HUES48 (cell line): ENCODE data around the gene AFAP1L1.
A peak's percentile ranks its signal among the peaks of the same experiment; 100 is the strongest.

Source experiments
- H3K27ac ChIP-seq: one replicate; pipeline ENCODE4 v1.7.0; 2013; ENCODE audit warnings: low read depth, low read length, inconsistent platforms
- H3K27me3 ChIP-seq: 2 replicates; pipeline ENCODE4 v1.6.1; 2013; ENCODE audit warnings: mild to moderate bottlenecking, low read length; ENCODE audit not compliant: control insufficient read depth, insufficient read depth
- H3K36me3 ChIP-seq: 2 replicates; pipeline ENCODE4 v1.6.1; 2013; ENCODE audit warnings: low read length; ENCODE audit not compliant: control insufficient read depth, insufficient read depth
- H3K4me1 ChIP-seq: 2 replicates; pipeline ENCODE4 v1.6.1; 2013; ENCODE audit warnings: mild to moderate bottlenecking, low read length; ENCODE audit not compliant: control insufficient read depth, insufficient read depth
- H3K4me3 ChIP-seq: 2 replicates; pipeline ENCODE4 v1.5.1; 2013; ENCODE audit warnings: mild to moderate bottlenecking, low read depth, low read length
- H3K9ac ChIP-seq: 2 replicates; pipeline ENCODE4 v1.6.1; 2013; ENCODE audit warnings: mild to moderate bottlenecking, low read depth, low read length, moderate library complexity
- H3K9me3 ChIP-seq: 2 replicates; pipeline ENCODE4 v1.6.1; 2013; ENCODE audit warnings: low read length; ENCODE audit not compliant: control insufficient read depth, insufficient read depth

AFAP1L1 gene

GRCh38 chr5:149352169-149352568, 80.5 kb downstream of the AFAP1L1 start:
- Histone ChIP-seq H3K36me3 (peaks cover 83% of the 10 kb centered on the region), H3K27ac (no peak overlapping the region), H3K9ac (no peak overlapping the region), H3K9me3 (no peaks in the 10 kb centered on the region), H3K27me3 (no peaks in the 10 kb centered on the region), H3K4me3 (no peak overlapping the region), H3K4me1 (no peaks in the 10 kb centered on the region)

GRCh38 chr5:149353911-149354310, 82.3 kb downstream of the AFAP1L1 start:
- no peaks in the 10 kb centered on the region for H3K9me3 ChIP-seq
- H3K4me1 ChIP-seq, result no peaks in the 10 kb centered on the region
- H3K27me3 ChIP-seq, result no peaks in the 10 kb centered on the region
- H3K36me3 ChIP-seq, result peaks cover 66% of the 10 kb centered on the region
- no peak overlapping the region for H3K27ac ChIP-seq
- no peak overlapping the region for H3K9ac ChIP-seq
- no peak overlapping the region for H3K4me3 ChIP-seq

DNA sequence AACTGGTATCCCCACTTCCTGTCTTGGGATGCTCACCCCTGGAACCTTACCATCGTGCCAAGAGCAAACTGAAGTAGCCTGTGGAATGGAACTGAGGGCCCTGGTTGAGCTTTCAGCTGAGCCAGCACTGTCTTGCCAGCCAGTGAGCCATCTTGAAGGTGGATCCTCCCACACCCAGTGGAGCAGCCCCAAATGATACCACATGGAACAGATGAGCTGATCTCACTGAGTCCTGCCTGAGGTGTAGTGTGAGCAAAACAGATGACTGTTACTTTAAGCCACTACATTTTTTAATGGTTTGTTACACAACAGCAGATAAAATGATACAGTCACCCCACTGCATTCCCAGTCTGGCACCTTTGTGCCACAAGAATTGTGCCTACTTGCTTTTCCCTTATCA, 84.0 kb downstream of the AFAP1L1 start:
- no peaks in the 10 kb centered on the region for H3K9me3 ChIP-seq
- no peak overlapping the region for H3K4me3 ChIP-seq
- no peak overlapping the region for H3K9ac ChIP-seq
- peaks cover 48% of the 10 kb centered on the region for H3K36me3 ChIP-seq
- H3K27me3 ChIP-seq, result no peaks in the 10 kb centered on the region
- no peaks in the 10 kb centered on the region for H3K4me1 ChIP-seq
- H3K27ac ChIP-seq, result no peak overlapping the region

GRCh38 chr5:149356391-149356790, 84.7 kb downstream of the AFAP1L1 start:
- Histone ChIP-seq H3K9ac (no peak overlapping the region), H3K36me3 (peaks cover 41% of the 10 kb centered on the region), H3K4me3 (no peak overlapping the region), H3K27me3 (no peaks in the 10 kb centered on the region), H3K4me1 (no peaks in the 10 kb centered on the region), H3K9me3 (no peaks in the 10 kb centered on the region), H3K27ac (no peak overlapping the region)

GRCh38 chr5:149357370-149358293, 86.0 kb downstream of the AFAP1L1 start, which contains the start of gene PCYOX1L:
Gene PCYOX1L (plus strand): TSS chr5:149358046. CDS start chr5:149358069, 23 bp downstream.
- Histone ChIP-seq H3K4me1 (no peaks in the 10 kb centered on the region), H3K4me3 (peak within 1 kb of the TSS; percentile 87), H3K9me3 (no peaks in the 10 kb centered on the region), H3K9ac (peak within 1 kb of the TSS; percentile 26), H3K27me3 (no peaks in the 10 kb centered on the region), H3K36me3 (peaks cover 29% of the 10 kb centered on the region), H3K27ac (peak within 1 kb of the TSS; percentile 5)

GRCh38 chr5:149358294-149358651, 86.6 kb downstream of the AFAP1L1 start:
- no peaks in the 10 kb centered on the region for H3K9me3 ChIP-seq
- H3K27ac ChIP-seq, result peak overlapping the region; percentile 5
- no peaks in the 10 kb centered on the region for H3K27me3 ChIP-seq
- no peaks in the 10 kb centered on the region for H3K4me1 ChIP-seq
- H3K36me3 ChIP-seq, result peaks cover 23% of the 10 kb centered on the region
- peak overlapping the region; percentile 26 for H3K9ac ChIP-seq
- H3K4me3 ChIP-seq, result peak overlapping the region; percentile 87

DNA sequence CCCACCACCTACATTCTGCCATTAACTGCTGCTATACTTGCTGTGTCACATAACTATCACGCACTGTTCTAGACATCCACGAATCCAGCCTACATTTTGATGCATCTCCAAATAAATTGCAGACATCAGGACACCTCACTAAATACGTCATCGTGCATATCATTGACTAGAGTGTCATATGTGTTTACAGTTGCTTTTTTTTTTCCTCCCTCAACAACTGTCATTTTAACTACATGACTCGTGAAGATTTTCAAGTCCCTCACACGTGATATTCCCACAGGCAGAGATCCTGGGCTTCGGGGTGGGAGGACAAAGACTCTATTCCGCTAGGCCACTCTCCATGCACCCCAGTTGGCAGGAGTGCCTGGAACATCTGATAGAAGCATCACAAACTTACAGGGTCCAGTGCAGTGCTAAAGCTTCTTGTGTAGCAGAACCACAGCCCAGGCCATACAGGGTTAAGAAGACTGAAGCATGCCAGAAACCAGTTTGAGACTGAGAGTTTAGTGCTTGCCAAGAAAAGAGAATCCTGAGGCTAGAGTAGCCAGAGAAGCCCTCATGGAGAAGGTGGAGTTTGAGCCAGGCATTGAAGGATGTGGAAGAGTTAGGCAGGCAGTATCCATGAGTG, 87.3 kb downstream of the AFAP1L1 start:
- Histone ChIP-seq H3K4me1 (no peaks in the 10 kb centered on the region), H3K4me3 (peak overlapping the region; percentile 87; the same call in 1 of the 2 replicates), H3K36me3 (peaks cover 15% of the 10 kb centered on the region), H3K9ac (no peak overlapping the region), H3K27ac (no peak overlapping the region), H3K9me3 (no peaks in the 10 kb centered on the region), H3K27me3 (no peaks in the 10 kb centered on the region)

- no peak overlapping the region for H3K27ac ChIP-seq
- H3K4me3 ChIP-seq, result no peak overlapping the region
- no peaks in the 10 kb centered on the region for H3K4me1 ChIP-seq
- H3K9me3 ChIP-seq, result no peaks in the 10 kb centered on the region
- no peaks in the 10 kb centered on the region for H3K27me3 ChIP-seq
- H3K36me3 ChIP-seq, result peaks cover 6% of the 10 kb centered on the region; the same call in 1 of the 2 replicates
- H3K9ac ChIP-seq, result no peak overlapping the region
Measured at GRCh38 chr5:149360272-149360671, 88.6 kb downstream of the AFAP1L1 start.

GRCh38 chr5:149362541-149362940, 90.9 kb downstream of the AFAP1L1 start:
- no peaks in the 10 kb centered on the region for H3K27me3 ChIP-seq
- no peaks in the 10 kb centered on the region for H3K36me3 ChIP-seq
- H3K27ac ChIP-seq, result no peak overlapping the region
- no peaks in the 10 kb centered on the region for H3K4me1 ChIP-seq
- H3K9me3 ChIP-seq, result no peaks in the 10 kb centered on the region
- H3K9ac ChIP-seq, result no peak overlapping the region
- H3K4me3 ChIP-seq, result no peak overlapping the region

GRCh38 chr5:149363358-149363757, 91.7 kb downstream of the AFAP1L1 start:
- 0 out of 2 replicates have a peak, but pooled peaks cover 2% of the 10 kb centered on the region for H3K36me3 ChIP-seq
- no peaks in the 10 kb centered on the region for H3K27me3 ChIP-seq
- H3K9ac ChIP-seq, result no peak overlapping the region
- no peak overlapping the region for H3K27ac ChIP-seq
- H3K4me3 ChIP-seq, result no peak overlapping the region
- H3K4me1 ChIP-seq, result no peaks in the 10 kb centered on the region
- no peaks in the 10 kb centered on the region for H3K9me3 ChIP-seq

DNA sequence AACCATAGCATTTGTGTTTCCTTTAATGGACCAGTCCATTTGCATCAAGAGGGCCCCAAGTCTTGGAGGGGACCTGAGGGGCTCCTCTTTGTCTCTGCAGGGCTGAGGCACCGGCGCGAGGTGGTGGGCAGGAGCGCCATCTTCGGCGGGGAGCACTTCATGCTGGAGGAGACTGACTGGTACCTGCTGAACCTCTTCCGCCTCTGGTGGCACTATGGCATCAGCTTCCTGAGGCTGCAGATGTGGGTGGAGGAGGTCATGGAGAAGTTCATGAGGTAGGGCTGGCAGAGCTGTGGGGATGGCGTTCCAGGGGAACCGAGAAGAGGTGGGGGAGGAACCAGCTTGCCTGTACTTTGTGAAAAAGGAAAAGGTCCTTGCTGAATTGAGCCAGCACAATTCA, 92.3 kb downstream of the AFAP1L1 start:
- Histone ChIP-seq H3K4me1 (no peaks in the 10 kb centered on the region), H3K27me3 (no peaks in the 10 kb centered on the region), H3K9me3 (no peaks in the 10 kb centered on the region), H3K9ac (no peak overlapping the region), H3K36me3 (0 out of 2 replicates have a peak, but pooled peaks cover 4% of the 10 kb centered on the region), H3K27ac (no peak overlapping the region), H3K4me3 (no peak overlapping the region)
